ENCODE results near the gene PRKN. TPM values are rescaled to one million over a fixed set of nuclear protein-coding genes. Genes with fewer than 3 reads are reported as not detected.

The PRKN gene
- total RNA-seq, 1 donor from 2014 or later: 4.9 TPM

DNA sequence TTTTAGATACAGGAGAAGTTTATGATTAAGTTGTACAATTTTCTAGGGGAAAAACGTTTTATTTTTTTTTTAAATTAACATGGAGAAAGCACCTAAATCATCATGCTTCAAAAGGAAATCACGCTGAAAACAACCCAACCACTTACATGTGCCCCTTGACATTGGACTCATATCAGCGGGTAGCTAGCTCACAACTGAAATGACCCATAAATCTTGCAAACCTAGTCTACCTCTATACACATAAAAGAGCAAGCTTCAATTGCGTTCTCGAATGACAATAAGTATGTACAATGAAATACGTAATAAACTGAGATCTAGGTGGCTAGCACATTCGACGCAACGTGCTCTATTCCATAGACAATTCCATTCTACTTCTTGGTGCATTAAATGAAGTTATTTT lies 730.8 kb downstream of the PRKN start:
- no peaks in the 10 kb centered on the region for H3K9me3 ChIP-seq
- H3K27ac ChIP-seq: no peak overlapping the region
- no peaks in the 10 kb centered on the region for H3K27me3 ChIP-seq
- TF ChIP-seq POLR2A (IDR thresholded peaks at IDR 0.05) (no peak), POLR2AphosphoS5 (IDR thresholded peaks at IDR 0.05; ENCODE audit: insufficient read depth in 1 of 2, low read depth in 1 of 2) (no peak)
- TF ChIP-seq, protein P1, sequence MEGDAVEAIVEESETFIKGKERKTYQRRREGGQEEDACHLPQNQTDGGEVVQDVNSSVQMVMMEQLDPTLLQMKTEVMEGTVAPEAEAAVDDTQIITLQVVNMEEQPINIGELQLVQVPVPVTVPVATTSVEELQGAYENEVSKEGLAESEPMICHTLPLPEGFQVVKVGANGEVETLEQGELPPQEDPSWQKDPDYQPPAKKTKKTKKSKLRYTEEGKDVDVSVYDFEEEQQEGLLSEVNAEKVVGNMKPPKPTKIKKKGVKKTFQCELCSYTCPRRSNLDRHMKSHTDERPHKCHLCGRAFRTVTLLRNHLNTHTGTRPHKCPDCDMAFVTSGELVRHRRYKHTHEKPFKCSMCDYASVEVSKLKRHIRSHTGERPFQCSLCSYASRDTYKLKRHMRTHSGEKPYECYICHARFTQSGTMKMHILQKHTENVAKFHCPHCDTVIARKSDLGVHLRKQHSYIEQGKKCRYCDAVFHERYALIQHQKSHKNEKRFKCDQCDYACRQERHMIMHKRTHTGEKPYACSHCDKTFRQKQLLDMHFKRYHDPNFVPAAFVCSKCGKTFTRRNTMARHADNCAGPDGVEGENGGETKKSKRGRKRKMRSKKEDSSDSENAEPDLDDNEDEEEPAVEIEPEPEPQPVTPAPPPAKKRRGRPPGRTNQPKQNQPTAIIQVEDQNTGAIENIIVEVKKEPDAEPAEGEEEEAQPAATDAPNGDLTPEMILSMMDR (IDR thresholded peaks at IDR 0.05): no peak
- no peak overlapping the region for H3K4me3 ChIP-seq
- H3K4me1 ChIP-seq: no peaks in the 10 kb centered on the region
- intact Hi-C loops (cut with DNase I): no loop called here
- no peak for DNase-seq (ENCODE audit: extremely low spot score in 2 of 2)
- no peaks in the 10 kb centered on the region for H3K36me3 ChIP-seq

DNA sequence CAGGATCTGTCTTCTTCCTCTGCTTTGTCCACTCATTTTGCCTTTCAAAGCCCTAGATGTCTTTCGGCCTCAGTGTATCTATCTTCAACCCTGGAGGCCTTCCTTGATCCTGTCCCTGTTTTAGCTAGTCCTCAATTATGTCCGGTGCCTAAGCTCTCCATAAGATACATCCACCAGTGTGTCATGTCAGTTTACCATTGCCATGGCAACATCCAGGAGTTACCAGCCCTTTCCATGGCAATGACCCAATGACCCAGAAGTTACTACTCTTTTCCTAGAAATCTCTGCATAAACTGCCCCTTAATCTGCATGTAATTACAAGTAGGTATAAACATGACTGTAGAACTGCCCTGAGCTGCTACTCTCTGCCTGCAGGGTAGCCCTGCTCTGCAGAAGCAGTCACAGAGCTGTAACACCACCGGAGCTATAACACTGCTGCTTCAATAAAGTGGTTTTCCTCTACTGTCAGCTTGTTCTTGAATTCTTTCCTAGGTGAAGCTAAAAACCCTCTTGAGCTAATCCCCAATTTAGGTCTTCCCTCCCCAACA lies 741.6 kb downstream of the PRKN start:
- no peak overlapping the region for H3K4me3 ChIP-seq
- TF ChIP-seq POLR2AphosphoS5 (IDR thresholded peaks at IDR 0.05; ENCODE audit: insufficient read depth in 1 of 2, low read depth in 1 of 2) (no peak), POLR2A (IDR thresholded peaks at IDR 0.05) (no peak)
- TF ChIP-seq, protein P1 (IDR thresholded peaks at IDR 0.05): no peak
- no peak for DNase-seq (ENCODE audit: extremely low spot score in 2 of 2)
- no peaks in the 10 kb centered on the region for H3K4me1 ChIP-seq
- H3K27me3 ChIP-seq: no peaks in the 10 kb centered on the region
- H3K36me3 ChIP-seq: no peaks in the 10 kb centered on the region
- H3K27ac ChIP-seq: no peak overlapping the region
- no peaks in the 10 kb centered on the region for H3K9me3 ChIP-seq
- intact Hi-C loops (cut with DNase I): no loop called here

DNA sequence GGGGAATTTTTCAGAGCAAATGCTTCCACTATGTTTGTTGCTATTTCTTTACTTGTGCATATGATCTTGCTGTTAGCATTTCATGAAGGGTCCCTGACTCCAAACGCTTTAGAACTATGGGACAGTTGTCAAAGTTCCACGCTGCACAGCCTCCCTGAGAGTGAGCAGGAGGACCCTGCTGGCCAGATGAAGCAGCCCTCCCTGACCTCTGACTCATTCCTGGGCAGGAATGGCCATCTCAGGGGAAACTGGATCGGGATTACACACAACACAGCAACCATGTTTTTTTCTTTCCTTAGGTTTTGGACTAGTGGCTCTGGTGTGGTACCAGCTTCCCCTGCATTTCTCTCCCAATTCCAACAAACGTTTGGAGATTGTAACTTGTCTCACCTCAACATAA lies 742.9 kb downstream of the PRKN start:
- no peak overlapping the region for H3K27ac ChIP-seq
- intact Hi-C loops (cut with DNase I): no loop called here
- TF ChIP-seq POLR2AphosphoS5 (IDR thresholded peaks at IDR 0.05; ENCODE audit: insufficient read depth in 1 of 2, low read depth in 1 of 2): no peak
- TF ChIP-seq, protein P1 (IDR thresholded peaks at IDR 0.05): no peak
- TF ChIP-seq POLR2A (IDR thresholded peaks at IDR 0.05): no peak
- H3K4me3 ChIP-seq: no peak overlapping the region
- no peaks in the 10 kb centered on the region for H3K27me3 ChIP-seq
- no peak for DNase-seq (ENCODE audit: extremely low spot score in 2 of 2)
- H3K9me3 ChIP-seq: no peaks in the 10 kb centered on the region
- no peaks in the 10 kb centered on the region for H3K36me3 ChIP-seq
- no peaks in the 10 kb centered on the region for H3K4me1 ChIP-seq

DNA sequence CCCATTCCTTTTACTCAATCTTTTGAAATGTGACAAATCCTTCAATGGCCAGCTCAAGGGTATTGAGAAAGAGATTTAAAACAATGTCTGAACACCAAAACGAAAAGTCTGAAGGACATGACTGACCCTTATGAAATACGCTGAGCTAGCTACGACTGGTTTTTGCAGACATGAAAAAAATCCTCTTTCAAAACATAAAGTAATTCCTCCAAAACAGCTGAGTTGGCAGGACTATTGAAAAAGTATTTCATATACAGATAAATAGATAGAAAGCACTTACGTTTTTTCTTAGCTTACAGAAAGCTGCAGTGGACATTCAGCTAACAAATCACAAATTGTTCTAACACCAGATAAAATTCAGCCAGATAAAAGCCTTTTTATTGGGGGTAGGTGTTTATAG lies 751.0 kb downstream of the PRKN start:
- H3K9me3 ChIP-seq: no peaks in the 10 kb centered on the region
- H3K4me3 ChIP-seq: no peak overlapping the region
- no peak for DNase-seq (ENCODE audit: extremely low spot score in 2 of 2)
- no peaks in the 10 kb centered on the region for H3K4me1 ChIP-seq
- intact Hi-C loops (cut with DNase I): no loop called here
- H3K27ac ChIP-seq: no peak overlapping the region
- H3K36me3 ChIP-seq: no peaks in the 10 kb centered on the region
- H3K27me3 ChIP-seq: no peaks in the 10 kb centered on the region
- TF ChIP-seq POLR2A (IDR thresholded peaks at IDR 0.05) (no peak), POLR2AphosphoS5 (IDR thresholded peaks at IDR 0.05; ENCODE audit: insufficient read depth in 1 of 2, low read depth in 1 of 2) (no peak)
- TF ChIP-seq, protein P1 (IDR thresholded peaks at IDR 0.05): no peak

GRCh38 chr6:161973064-161973463 lies 754.5 kb downstream of the PRKN start:
- no peak for DNase-seq (ENCODE audit: extremely low spot score in 2 of 2)
- Histone ChIP-seq H3K27ac (no peak overlapping the region), H3K36me3 (no peaks in the 10 kb centered on the region), H3K9me3 (no peaks in the 10 kb centered on the region), H3K4me3 (no peak overlapping the region), H3K27me3 (no peaks in the 10 kb centered on the region), H3K4me1 (no peaks in the 10 kb centered on the region)
- TF ChIP-seq, protein P1 (IDR thresholded peaks at IDR 0.05): no peak
- no peak for TF ChIP-seq POLR2A (IDR thresholded peaks at IDR 0.05)
- intact Hi-C loops (cut with DNase I): no loop called here
